SK-N-SH (cell line): ENCODE data around the gene RSPO4. TPM values are rescaled to one million over a fixed set of nuclear protein-coding genes. Genes with fewer than 3 reads are reported as not detected.

Experiments used
- CTCF ChIA-PET: fragments of 300-600, 350-600 bp; formaldehyde crosslinking; extraction: SDS; loops from one replicate; lab custom pipeline; 2021; lab: Yijun Ruan, JAX
- POLR2A ChIA-PET: fragments of 350-600 bp; sonication (Branson Sonifier 250); formaldehyde crosslinking; extraction: SDS; loops from one replicate; lab custom pipeline; 2020; ENCODE audit warnings: antibody characterized with exemption, inconsistent platforms; lab: Yijun Ruan, JAX
- DNase-seq: peaks from one replicate; pipeline ENCODE4 v3.0.0; 2012
- H2AFZ ChIP-seq: fragments of 200-600 bp; sonication (generic); 2 replicates; pipeline ENCODE4 v1.8.1; 2016; ENCODE audit warnings: antibody characterized with exemption, mild to moderate bottlenecking, low read depth
- H3F3A ChIP-seq: fragments of 200-600 bp; sonication (generic); replicated peaks from 2 replicates; pipeline ENCODE3; 2016; ENCODE audit warnings: antibody characterized with exemption, mild to moderate bottlenecking; ENCODE audit not compliant: insufficient read depth
- H3K27ac ChIP-seq, 2 experiments: fragments of 200-500 bp in 1 of 2; fragments of 200-600 bp in 1 of 2; sonication (Bioruptor generic) in 1 of 2; sonication (generic), shearing (Covaris generic) in 1 of 2; 2 replicates each; pipeline versions ENCODE4 v1.5.1 to v1.6.1; 2014 to 2016; ENCODE audit warnings: low read depth in 2 of 2, inconsistent platforms in 1 of 2, low read length in 1 of 2, mild to moderate bottlenecking in 1 of 2, mixed read lengths in 1 of 2
- H3K27me3 ChIP-seq: fragments of 200-600 bp; sonication (generic), shearing (Covaris generic); 2 replicates; pipeline ENCODE4 v1.6.1; 2016; ENCODE audit warnings: mixed run types; ENCODE audit not compliant: insufficient read depth
- H3K36me3 ChIP-seq, 2 experiments: fragments of 200-500 bp in 1 of 2; fragments of 200-600 bp in 1 of 2; sonication (Bioruptor generic) in 1 of 2; sonication (generic) in 1 of 2; replicated peaks in 1 of 2; 2 replicates each; pipeline versions ENCODE3 to v1.5.1; 2014 to 2016; ENCODE audit warnings: low read length in 1 of 2, mild to moderate bottlenecking in 1 of 2; ENCODE audit not compliant: insufficient read depth in 2 of 2, control insufficient read depth in 1 of 2
- H3K4me1 ChIP-seq, 2 experiments: fragments of 200-500 bp in 1 of 2; fragments of 200-600 bp in 1 of 2; sonication (Bioruptor generic) in 1 of 2; sonication (generic), shearing (Covaris generic) in 1 of 2; 2 replicates each; pipeline versions ENCODE4 v1.5.1 to v1.6.1; 2014 to 2016; ENCODE audit warnings: low read depth in 1 of 2, low read length in 1 of 2, mixed run types in 1 of 2; ENCODE audit not compliant: insufficient read depth in 2 of 2, control insufficient read depth in 1 of 2
- H3K4me2 ChIP-seq: fragments of 200-600 bp; sonication (generic), shearing (Covaris generic); 2 replicates; pipeline ENCODE4 v1.6.1; 2017; ENCODE audit warnings: mixed run types
- H3K4me3 ChIP-seq, 2 experiments: fragments of 200-500 bp in 1 of 2; fragments of 200-600 bp in 1 of 2; sonication (Bioruptor generic) in 1 of 2; sonication (generic), shearing (Covaris generic) in 1 of 2; 2 replicates each; pipeline versions ENCODE4 v1.5.1 to v1.8.1; 2014 to 2016; ENCODE audit warnings: low read depth in 2 of 2, inconsistent platforms in 1 of 2, low read length in 1 of 2, mild to moderate bottlenecking in 1 of 2, mixed read lengths in 1 of 2, moderate library complexity in 1 of 2
- H3K79me2 ChIP-seq: fragments of 200-600 bp; sonication (generic); 2 replicates; pipeline ENCODE4 v1.8.1; 2017; ENCODE audit warnings: mild to moderate bottlenecking; ENCODE audit not compliant: insufficient read depth
- H3K9ac ChIP-seq: fragments of 200-600 bp; sonication (generic); 2 replicates; pipeline ENCODE4 v1.6.1; 2017; ENCODE audit warnings: mixed run types
- H3K9me2 ChIP-seq: fragments of 200-600 bp; sonication (generic); 2 replicates; pipeline ENCODE4 v1.6.1; 2017; ENCODE audit warnings: mixed run types
- H3K9me3 ChIP-seq: fragments of 200-600 bp; sonication (generic); 2 replicates; pipeline ENCODE4 v1.6.1; 2017; ENCODE audit warnings: mixed run types, mild to moderate bottlenecking, moderate library complexity
- H4K20me1 ChIP-seq: fragments of 200-600 bp; sonication (generic); 2 replicates; pipeline ENCODE4 v1.6.1; 2017; ENCODE audit warnings: mild to moderate bottlenecking, mixed run types; ENCODE audit not compliant: insufficient read depth
- CTCF ChIP-seq: fragments of 200-600 bp; sonication (generic); IDR thresholded peaks from 2 replicates; pipeline ENCODE4 v1.6.1; 2017; ENCODE audit warnings: antibody characterized with exemption, mild to moderate bottlenecking, moderate library complexity
- EZH2phosphoT487 ChIP-seq: fragments of 200-600 bp; sonication (generic); IDR thresholded peaks from 2 replicates; pipeline ENCODE4 v1.6.1; 2017; ENCODE audit warnings: low read depth, mixed run types, mild to moderate bottlenecking, antibody characterized with exemption, moderate library complexity, borderline replicate concordance
- FOXM1 ChIP-seq: IDR thresholded peaks from 2 replicates; pipeline ENCODE4 v1.4.0; 2012; ENCODE audit warnings: low read depth, mild to moderate bottlenecking
- GABPA ChIP-seq: IDR thresholded peaks from 2 replicates; pipeline ENCODE4 v1.4.0; 2012; ENCODE audit warnings: low read depth, mild to moderate bottlenecking
- GATA2 ChIP-seq: sonication (generic); formaldehyde crosslinking; IDR thresholded peaks from 2 replicates; pipeline ENCODE4 v1.5.0; 2020; ENCODE audit warnings: mild to moderate bottlenecking, missing genetic modification reagents
- JUND ChIP-seq: IDR thresholded peaks from 2 replicates; pipeline ENCODE4 v1.4.0; 2012
- MAX ChIP-seq: IDR thresholded peaks from 2 replicates; pipeline ENCODE4 v1.4.0; 2012; ENCODE audit warnings: low read depth
- MEF2A ChIP-seq: IDR thresholded peaks from 2 replicates; pipeline ENCODE4 v1.4.0; 2012; ENCODE audit warnings: low read depth, borderline replicate concordance
- NRF1 ChIP-seq: IDR thresholded peaks from 2 replicates; pipeline ENCODE4 v1.6.1; 2012; ENCODE audit warnings: low read depth, mild to moderate bottlenecking, low read length
- POLR2AphosphoS5 ChIP-seq: IDR thresholded peaks from 2 replicates; pipeline ENCODE4 v1.6.1; 2012; ENCODE audit warnings: low read depth, low read length
- RAD21 ChIP-seq: IDR thresholded peaks from 2 replicates; pipeline ENCODE4 v1.6.1; 2012; ENCODE audit warnings: mild to moderate bottlenecking, low read length
- RCOR1 ChIP-seq: fragments of 150-350 bp; IDR thresholded peaks from 2 replicates; pipeline ENCODE4 v1.6.1; 2017; ENCODE audit warnings: antibody characterized with exemption, low read length
- REST ChIP-seq: IDR thresholded peaks from 2 replicates; pipeline ENCODE4 v1.6.1; 2012; ENCODE audit warnings: mild to moderate bottlenecking, low read depth, low read length, moderate library complexity
- RXRA ChIP-seq: IDR thresholded peaks from 2 replicates; pipeline ENCODE4 v1.4.0; 2012; ENCODE audit warnings: low read depth, mild to moderate bottlenecking, borderline replicate concordance
- USF1 ChIP-seq: IDR thresholded peaks from 2 replicates; pipeline ENCODE4 v1.4.0; 2012; ENCODE audit warnings: low read depth, borderline replicate concordance
- YY1 ChIP-seq: IDR thresholded peaks from 2 replicates; pipeline ENCODE4 v1.4.0; 2012; ENCODE audit warnings: low read depth, mild to moderate bottlenecking
- WGBS: methylation state at CpG from one replicate; pipeline ENCODE4 v1.1.6; 2017; ENCODE audit warnings: low lambda C conversion rate; 5-methylcytosine and 5-hydroxymethylcytosine counted together
- polyA plus RNA-seq, 3 experiments: library from polyadenylated mRNA; depleted of rRNA; stranded (reverse); fragments of >200 nt; gene quantifications; 2 replicates each; pipeline ENCODE4 v1.2.3, GENCODE V29; 2012

Gene RSPO4
- polyA plus RNA-seq, 1 of the 3 experiments (the other 2 are of a cell fraction) = not detected

- no peak for TF ChIP-seq CTCF
- no peak for TF ChIP-seq NRF1
- TF ChIP-seq JUND = no peak
- TF ChIP-seq GATA2 (CRISPR knock-in tag) = no peak
- no peak for TF ChIP-seq POLR2AphosphoS5
- TF ChIP-seq MAX = no peak
- no peak for TF ChIP-seq GABPA
- no peak for TF ChIP-seq MEF2A
- no peak for TF ChIP-seq USF1
- no peak for TF ChIP-seq RAD21
- no peak for TF ChIP-seq EZH2phosphoT487
- TF ChIP-seq RCOR1 = no peak
- TF ChIP-seq, all 33 proteins: peak for 0
Observed at GRCh38 chr20:963795-964194, 38.3 kb downstream of the RSPO4 start (continued).

GRCh38 chr20:962683-963082 is 39.4 kb downstream of the RSPO4 start:
- no peak overlapping the region for H2AFZ ChIP-seq
- WGBS = 46% methylated on average over 8 of the region's 8 CpGs
- ChIA-PET POLR2A (no interaction called here), CTCF (interaction anchor here (0.6 to 9.3 kb wide), 4 partner anchors 146 to 250 kb away, joined by 3 to 267 read pairs (median 6); no protein-coding TSS in a partner anchor)
- H3K27me3 ChIP-seq = peaks cover 12% of the 10 kb centered on the region
- H3K9me2 ChIP-seq = no peaks in the 10 kb centered on the region
- H4K20me1 ChIP-seq = no peaks in the 10 kb centered on the region
- no peak for DNase-seq
- H3K79me2 ChIP-seq = no peaks in the 10 kb centered on the region
- no peak overlapping the region for H3K4me3 ChIP-seq
- no peak overlapping the region for H3K9ac ChIP-seq
- H3K4me2 ChIP-seq = no peak overlapping the region
- no peaks in the 10 kb centered on the region for H3F3A ChIP-seq
- TF ChIP-seq FOXM1 (no peak), YY1 (no peak), MAX (no peak), GATA2 (CRISPR knock-in tag) (no peak), NRF1 (no peak), RCOR1 (no peak), REST (no peak), RXRA (no peak), EZH2phosphoT487 (no peak)
- H3K9me3 ChIP-seq = no peaks in the 10 kb centered on the region
- H3K36me3 ChIP-seq = no peaks in the 10 kb centered on the region
- no peak overlapping the region for H3K27ac ChIP-seq
- H3K4me1 ChIP-seq = no peaks in the 10 kb centered on the region; a peak in 1 of 4 replicates
